Kidney (tissue), 14 donors: ENCODE results near the gene MLF1. TPM values are rescaled to one million over a fixed set of nuclear protein-coding genes. Genes with fewer than 3 reads are reported as not detected.

Experiments used
- DNase-seq, 5 donors: peaks; one replicate each; pipeline ENCODE4 v3.0.0-alpha.2; 2013 to 2020
- FAIRE-seq: peaks from 2 replicates; lab custom pipeline; 2012; peaks lifted over from hg19 to GRCh38; lab: Jason Lieb, UNC
- H3K27ac ChIP-seq, 2 donors: one replicate each; pipeline ENCODE4 v1.7.0; 2013; ENCODE audit warnings: low read depth in 2 of 2, low read length in 2 of 2, inconsistent platforms in 1 of 2
- H3K27me3 ChIP-seq: one replicate; pipeline ENCODE4 v1.7.1; 2013; ENCODE audit warnings: low read length, inconsistent platforms; ENCODE audit not compliant: control insufficient read depth, insufficient read depth
- H3K36me3 ChIP-seq, 3 donors: one replicate each; pipeline versions ENCODE4 v1.7.0 to v1.7.1; 2013; ENCODE audit warnings: low read length in 3 of 3, control low read depth in 1 of 3, inconsistent platforms in 1 of 3; ENCODE audit not compliant: insufficient read depth in 3 of 3, control insufficient read depth in 2 of 3
- H3K4me1 ChIP-seq, 3 donors: one replicate each; pipeline versions ENCODE4 v1.7.0 to v1.7.1; 2013; ENCODE audit warnings: low read length in 3 of 3, inconsistent platforms in 1 of 3, low read depth in 1 of 3; ENCODE audit not compliant: control insufficient read depth in 2 of 3, insufficient read depth in 2 of 3
- H3K4me3 ChIP-seq, 3 donors: one replicate each; pipeline versions ENCODE4 v1.7.0 to v1.8.1; 2013; ENCODE audit warnings: low read length in 3 of 3, control low read depth in 1 of 3, inconsistent platforms in 1 of 3
- H3K9ac ChIP-seq, 3 donors: one replicate each; pipeline versions ENCODE4 v1.7.0 to v1.7.1; 2013; ENCODE audit warnings: low read length in 3 of 3, control low read depth in 1 of 3, inconsistent platforms in 1 of 3
- H3K9me3 ChIP-seq, 3 donors: one replicate each; pipeline versions ENCODE4 v1.7.0 to v1.7.1; 2013; ENCODE audit warnings: low read length in 3 of 3, control low read depth in 1 of 3, inconsistent platforms in 1 of 3; ENCODE audit not compliant: control insufficient read depth in 2 of 3, insufficient read depth in 1 of 3
- CTCF ChIP-seq: IDR thresholded peaks from 3 replicates; pipeline ENCODE4 v1.5.1; 2012; ENCODE audit warnings: mild to moderate bottlenecking, moderate library complexity, borderline replicate concordance; ENCODE audit not compliant: insufficient read depth; ENCODE audit errors: extremely low read depth
- intact Hi-C: fragments of 100-400 bp; cut with DNase I; formaldehyde crosslinking; loops from one replicate; pipeline ENCODE4 v1.11.1; 2022
- polyA plus RNA-seq: library from polyadenylated mRNA; stranded (reverse); fragments of 350-450 nt; fragmentation: Illumina TruSeq; extraction: RNeasy Lipid Tissue Mini Kit (QIAGEN cat#74804); gene quantifications from one replicate; pipeline ENCODE4 v1.2.3, GENCODE V29; 2014; ENCODE audit warnings: low read depth, low replicate concordance; ENCODE audit not compliant: insufficient read depth
- total RNA-seq: library from RNA; stranded (reverse); fragmentation: NEBNext Ultra II Directional; extraction: Animal tissue kit (Norgen Biotek cat#: 25700); gene quantifications from one replicate; pipeline ENCODE4 v1.2.1, GENCODE V29; 2021
- donor health status: control.
- donor health status: control.
- donor health status: control.
- donor health status: control.
- donor health status: control.
- donor health status: DM: yes; HTN: yes; CAD: no.
- donor health status: Normal renal cell carcinoma (clear cell type).

MLF1 gene
- total and polyA plus RNA-seq, 2 donors from 2014 or later: 16.9 to 30.0 TPM

- Histone ChIP-seq H3K4me3 (peak within 1 kb of the TSS; percentile 96 to 98 (median 96)), H3K9me3 (no peaks in the 10 kb centered on the region), H3K36me3 (peaks cover 0 to 6% (median 2%) of the 10 kb centered on the region in 3 donors), H3K9ac (peak within 1 kb of the TSS; percentile 75 to 93 (median 82)), H3K27me3 (no peaks in the 10 kb centered on the region), H3K4me1 (peaks cover 0 to 3% (median 0%) of the 10 kb centered on the region in 3 donors), H3K27ac (peak within 1 kb of the TSS; percentile 70 to 84)
- DNase-seq: peak; percentile 93 to 99 (median 96)
- TF ChIP-seq CTCF: peak; percentile 89
- FAIRE-seq: peak; percentile 80
- intact Hi-C loops: no loop called here
Measured at GRCh38 chr3:158644345-158644908, 73.4 kb downstream of the MLF1 start, which contains the start of gene GFM1. TSS of gene GFM1 (plus strand) at chr3:158644527. CDS start at chr3:158644635, 108 bp downstream.

- Histone ChIP-seq H3K36me3 (peaks cover 0 to 18% (median 7%) of the 10 kb centered on the region in 3 donors), H3K9ac (no peak overlapping the region), H3K4me1 (peaks cover 0 to 3% (median 0%) of the 10 kb centered on the region in 3 donors), H3K27me3 (no peaks in the 10 kb centered on the region), H3K4me3 (no peak overlapping the region), H3K9me3 (no peaks in the 10 kb centered on the region), H3K27ac (no peak overlapping the region)
- no peak for TF ChIP-seq CTCF
- intact Hi-C loops: no loop called here
- DNase-seq (no peak), FAIRE-seq (no peak)
Measured at GRCh38 chr3:158649791-158650190, 78.8 kb downstream of the MLF1 start.

GRCh38 chr3:158651192-158651591 is 80.2 kb downstream of the MLF1 start:
- H3K27ac ChIP-seq: no peak overlapping the region
- intact Hi-C loops: no loop called here
- FAIRE-seq (no peak), DNase-seq (no peak)
- H3K27me3 ChIP-seq: no peaks in the 10 kb centered on the region
- H3K9ac ChIP-seq: no peak overlapping the region
- H3K36me3 ChIP-seq: peaks cover 0 to 18% (median 9%) of the 10 kb centered on the region in 3 donors
- no peaks in the 10 kb centered on the region for H3K9me3 ChIP-seq
- no peak overlapping the region for H3K4me3 ChIP-seq
- H3K4me1 ChIP-seq: peaks cover 0 to 3% (median 0%) of the 10 kb centered on the region in 3 donors
- no peak for TF ChIP-seq CTCF
